NCI-H2196 (cell line): Measurements from ENCODE around the gene MAST2.
"Not testable (repeated sequence)": the region's sequence is repeated elsewhere in the genome, so short reads cannot be mapped to it uniquely, and the experiment has no call there.

Experiments used
- DNase-seq: peaks from one replicate; lab custom pipeline; 2025; ENCODE audit not compliant: unreplicated experiment; lab: John Stamatoyannopoulos, UW

MAST2 gene

DNA sequence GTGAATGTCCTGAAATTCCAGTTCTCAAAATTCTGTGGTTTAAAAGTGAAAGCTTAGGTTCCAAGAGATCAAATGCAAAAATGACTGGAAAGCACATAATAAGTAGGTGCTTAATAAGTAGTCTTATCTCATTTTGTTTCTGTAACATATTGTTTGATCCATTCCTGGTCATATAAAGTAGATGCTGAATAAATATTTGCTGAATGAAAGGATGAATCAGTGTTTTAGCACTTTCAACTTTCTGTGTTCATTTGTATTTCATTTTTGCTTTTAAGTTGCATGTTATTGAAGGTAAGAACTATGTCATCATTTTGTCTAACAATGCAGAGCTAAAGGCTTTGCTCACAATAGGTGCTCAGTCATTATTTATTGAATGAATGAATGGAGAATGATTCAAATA is 6.3 kb downstream of the MAST2 start:
- no peak for DNase-seq

DNA sequence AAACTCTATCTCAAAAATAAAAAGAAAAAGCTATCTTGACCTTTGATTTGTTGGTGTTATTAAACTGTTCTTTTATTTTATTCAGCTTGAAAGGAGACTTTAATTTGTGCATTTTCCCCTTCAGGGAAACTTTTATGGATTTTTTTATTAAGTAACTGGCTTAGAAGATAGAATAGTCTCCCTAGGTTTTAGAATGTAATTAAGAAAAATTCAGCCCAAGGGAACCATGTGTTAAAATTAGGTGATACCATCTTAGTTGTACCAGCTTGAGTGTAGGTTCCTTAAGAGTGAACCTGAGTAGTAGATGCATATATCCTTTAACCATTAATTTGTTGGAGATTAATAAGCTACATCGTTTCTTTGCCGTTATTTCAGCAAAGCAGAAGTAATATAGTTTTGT is 11.4 kb downstream of the MAST2 start:
- DNase-seq: no peak

GRCh38 chr1:45815667-45816458 is 12.5 kb downstream of the MAST2 start:
- DNase-seq: no peak

DNA sequence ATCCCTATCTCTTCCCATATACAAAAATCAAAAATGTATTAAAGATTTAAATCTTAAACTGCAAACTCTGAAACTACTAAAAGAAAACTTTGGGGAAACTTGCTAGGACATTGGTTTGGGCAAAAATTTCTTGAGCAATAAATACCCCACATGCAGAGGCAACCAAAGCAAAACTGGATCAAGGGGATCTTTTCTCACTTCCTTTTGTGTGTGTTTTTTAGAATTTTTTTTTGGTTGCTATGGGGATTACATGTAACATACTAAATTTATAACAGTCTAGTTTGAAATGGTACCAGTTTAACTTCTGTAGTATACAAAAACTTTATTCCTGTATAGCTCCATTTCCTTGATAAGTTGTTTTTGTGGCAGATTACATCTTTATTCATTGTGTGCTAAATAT is 16.8 kb downstream of the MAST2 start:
- DNase-seq: no peak

DNA sequence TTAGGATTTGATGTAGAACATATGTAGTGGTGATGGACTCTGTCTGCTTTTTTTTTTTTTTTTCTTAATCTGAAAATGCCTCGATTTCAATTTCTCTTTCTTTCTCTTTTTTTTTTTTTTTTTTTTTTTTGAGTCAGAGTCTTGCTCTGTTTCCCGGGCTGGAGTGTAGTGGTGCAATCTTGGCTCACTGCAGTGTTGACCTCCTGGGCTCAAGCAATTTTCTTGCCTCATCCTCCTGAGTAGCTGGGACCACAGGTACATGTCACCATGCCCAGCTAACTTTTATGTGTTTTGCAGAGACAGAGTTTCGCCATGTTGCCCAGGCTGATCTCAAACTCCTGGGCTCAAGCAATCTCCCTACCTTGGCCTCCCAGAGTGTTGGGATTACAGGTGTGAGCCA is 17.4 kb downstream of the MAST2 start:
- no peak for DNase-seq

DNA sequence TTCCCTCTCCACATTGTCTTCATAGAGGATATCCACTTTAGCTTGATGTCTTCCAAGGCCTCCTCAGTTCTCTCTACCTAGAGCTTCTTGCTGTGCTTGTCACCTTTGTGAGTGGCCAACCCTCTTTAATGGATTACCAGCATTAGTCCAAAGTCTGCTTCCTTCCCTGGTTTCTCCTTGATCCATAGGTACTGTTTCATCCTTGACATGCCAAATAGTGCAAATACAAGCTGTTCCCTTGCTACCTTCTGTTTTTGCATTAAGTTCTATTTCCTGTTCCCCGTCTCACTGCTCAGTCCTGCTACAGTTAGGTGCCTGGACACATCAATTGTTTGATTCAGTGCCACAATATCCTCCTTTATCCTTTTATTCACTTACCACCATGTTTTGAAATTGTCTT is 19.2 kb downstream of the MAST2 start:
- no peak for DNase-seq

GRCh38 chr1:45824607-45825006 is 21.2 kb downstream of the MAST2 start:
- no peak for DNase-seq

DNA sequence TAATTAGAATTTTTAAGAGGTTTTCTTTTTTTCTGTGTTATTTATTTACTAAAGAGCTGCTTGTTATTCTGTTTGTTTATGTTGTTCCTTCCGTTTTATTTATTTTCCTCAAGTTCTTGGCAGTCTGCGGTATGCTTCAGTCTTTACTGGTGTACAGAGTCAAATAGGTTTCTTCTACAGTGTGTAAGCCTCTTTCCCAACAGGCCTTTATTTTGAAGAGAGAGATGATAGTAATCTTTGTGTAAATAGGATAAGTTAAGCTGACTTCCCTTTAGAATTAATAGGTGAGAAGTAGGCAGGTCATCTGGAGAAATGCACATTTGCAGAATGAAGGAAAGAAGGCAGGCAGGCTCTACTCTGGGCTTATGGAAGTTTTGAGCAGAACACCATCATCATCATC is 23.8 kb downstream of the MAST2 start:
- no peak for DNase-seq

- DNase-seq: no peak
Measured at GRCh38 chr1:45828841-45829240, 25.4 kb downstream of the MAST2 start.

GRCh38 chr1:45833361-45833760 is 29.9 kb downstream of the MAST2 start:
- DNase-seq: no peak

GRCh38 chr1:45834689-45835088 is 31.3 kb downstream of the MAST2 start:
- DNase-seq: no peak

DNA sequence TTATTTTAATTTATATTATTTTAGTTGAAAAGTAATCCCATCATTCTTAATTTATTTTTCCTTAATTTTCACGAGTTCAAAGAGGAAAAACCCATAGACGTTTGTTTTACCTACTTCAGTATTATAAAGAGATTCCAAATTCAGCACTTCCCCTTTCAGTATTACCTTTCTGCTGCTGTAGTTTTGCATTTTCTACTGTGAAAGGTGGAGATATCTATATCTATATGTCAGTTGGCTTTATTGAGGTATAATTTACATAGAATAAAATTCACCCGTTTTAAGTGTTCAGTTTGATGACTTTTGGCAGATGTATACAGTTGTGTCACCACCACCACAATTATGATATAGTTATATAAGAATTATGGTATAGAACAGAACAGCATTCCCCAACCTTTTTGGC is 33.0 kb downstream of the MAST2 start:
- DNase-seq: no peak

- not testable (repeated sequence) for DNase-seq
Measured at GRCh38 chr1:45836861-45837260, 33.4 kb downstream of the MAST2 start.

DNA sequence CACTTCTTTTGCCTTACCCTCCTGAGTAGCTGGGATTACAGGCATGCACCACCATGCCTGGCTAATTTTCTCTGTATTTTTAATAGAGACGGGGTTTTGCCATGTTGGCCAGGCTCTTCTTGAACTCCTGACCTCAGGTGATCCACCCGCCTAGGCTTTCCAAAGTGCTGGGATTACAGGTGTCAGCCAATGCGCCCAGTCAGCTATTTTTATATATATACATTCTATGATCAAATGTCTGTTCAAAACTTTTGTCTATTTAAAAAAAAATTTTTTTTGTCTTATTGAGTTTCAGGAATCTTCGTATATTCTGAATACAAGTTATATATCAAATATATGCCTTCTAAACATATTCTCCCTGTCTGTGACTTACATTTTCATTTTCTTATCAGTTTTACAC is 34.9 kb downstream of the MAST2 start:
- not testable (repeated sequence) for DNase-seq

- no peak for DNase-seq
Measured at GRCh38 chr1:45840704-45841103, 37.3 kb downstream of the MAST2 start.

DNA sequence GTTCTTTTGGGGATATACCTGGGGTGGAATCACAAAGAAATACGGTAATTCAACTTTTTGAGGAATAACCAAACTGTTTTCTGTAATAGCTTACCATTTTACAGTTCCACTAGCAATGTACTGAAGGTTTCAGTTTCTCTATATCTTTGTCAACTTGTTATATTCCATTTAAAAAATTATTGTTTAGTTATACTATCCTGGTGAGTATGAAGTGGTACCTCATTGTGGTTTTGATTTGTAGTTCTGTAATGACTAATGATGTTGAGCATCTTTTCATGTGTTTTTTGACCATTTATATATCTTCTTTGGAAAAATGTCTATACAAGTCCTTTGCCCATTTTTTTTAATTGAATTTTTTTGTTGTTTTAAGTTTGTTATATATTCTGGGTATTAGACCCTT is 39.4 kb downstream of the MAST2 start:
- DNase-seq: no peak

DNA sequence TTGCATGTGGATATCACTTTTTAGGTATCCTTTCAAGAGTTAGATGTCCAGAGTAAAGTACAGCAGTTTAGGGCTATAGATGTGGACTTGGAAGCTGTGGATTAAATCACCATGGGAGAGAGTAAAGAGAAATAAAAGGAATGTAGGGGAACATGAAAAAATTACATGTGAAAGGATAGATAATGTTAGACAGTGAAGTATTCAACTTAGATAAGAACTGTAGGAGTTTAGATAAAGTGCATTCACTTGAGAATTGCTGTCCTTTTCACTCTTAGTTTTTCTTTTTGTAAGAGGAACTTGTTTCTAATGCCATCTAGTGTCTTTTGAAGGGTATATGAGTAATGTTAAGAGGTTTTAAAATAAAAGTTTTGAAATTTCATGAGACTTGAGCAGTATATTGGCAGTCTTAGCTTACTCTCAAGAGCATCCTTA is 40.1 kb downstream of the MAST2 start:
- DNase-seq: no peak

GRCh38 chr1:45844000-45844399 is 40.6 kb downstream of the MAST2 start:
- not testable (repeated sequence) for DNase-seq

DNA sequence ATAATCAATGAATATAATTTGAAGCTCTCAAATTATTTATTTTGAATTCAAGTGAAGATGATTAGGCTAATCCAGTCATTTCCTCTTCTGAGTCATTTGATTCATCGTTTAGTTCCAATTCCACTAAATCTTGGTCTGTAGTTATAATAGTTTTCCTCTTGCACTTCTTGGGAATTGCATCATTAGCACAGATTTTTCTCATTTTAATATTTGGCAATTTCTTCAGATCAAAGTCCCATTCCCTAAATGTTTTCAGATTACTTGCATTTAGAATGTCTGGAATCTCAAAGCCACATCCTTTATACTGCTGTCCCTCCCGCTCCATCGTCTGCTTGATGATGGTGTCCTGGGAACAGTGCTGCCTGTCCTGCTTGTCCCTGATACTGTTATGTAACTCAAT is 43.5 kb downstream of the MAST2 start:
- no peak for DNase-seq

DNA sequence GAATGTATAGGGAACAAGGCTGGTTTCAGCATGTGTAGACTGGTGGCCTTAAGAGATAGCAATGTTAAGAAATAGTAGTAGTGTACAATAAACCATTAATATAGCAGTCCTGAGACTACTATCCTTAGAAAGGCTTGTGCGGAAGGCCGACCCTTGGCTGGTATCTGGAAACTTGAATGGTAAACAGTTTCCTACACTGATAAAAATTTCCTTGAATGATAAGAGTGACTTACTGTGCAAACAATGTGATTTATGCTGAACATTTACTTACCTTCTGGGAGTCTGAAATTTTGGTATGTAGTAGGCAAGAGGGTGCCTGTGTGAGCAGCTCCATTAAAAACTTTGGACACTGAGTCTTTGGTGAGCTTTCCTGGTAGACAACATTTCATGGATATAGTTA is 44.7 kb downstream of the MAST2 start:
- DNase-seq: no peak

- no peak for DNase-seq
Measured at GRCh38 chr1:45848714-45849113, 45.3 kb downstream of the MAST2 start.

GRCh38 chr1:45850017-45850416 is 46.6 kb downstream of the MAST2 start:
- no peak for DNase-seq

GRCh38 chr1:45854724-45855123 is 51.3 kb downstream of the MAST2 start:
- DNase-seq: peak; percentile 10
